ENCODE data around the gene TUBB3. TPM values are rescaled to one million over a fixed set of nuclear protein-coding genes. Genes with fewer than 3 reads are reported as not detected.

TUBB3 gene
- total RNA-seq, 2 donors from 2014 or later: 2.9 TPM; not detected in 1

DNA sequence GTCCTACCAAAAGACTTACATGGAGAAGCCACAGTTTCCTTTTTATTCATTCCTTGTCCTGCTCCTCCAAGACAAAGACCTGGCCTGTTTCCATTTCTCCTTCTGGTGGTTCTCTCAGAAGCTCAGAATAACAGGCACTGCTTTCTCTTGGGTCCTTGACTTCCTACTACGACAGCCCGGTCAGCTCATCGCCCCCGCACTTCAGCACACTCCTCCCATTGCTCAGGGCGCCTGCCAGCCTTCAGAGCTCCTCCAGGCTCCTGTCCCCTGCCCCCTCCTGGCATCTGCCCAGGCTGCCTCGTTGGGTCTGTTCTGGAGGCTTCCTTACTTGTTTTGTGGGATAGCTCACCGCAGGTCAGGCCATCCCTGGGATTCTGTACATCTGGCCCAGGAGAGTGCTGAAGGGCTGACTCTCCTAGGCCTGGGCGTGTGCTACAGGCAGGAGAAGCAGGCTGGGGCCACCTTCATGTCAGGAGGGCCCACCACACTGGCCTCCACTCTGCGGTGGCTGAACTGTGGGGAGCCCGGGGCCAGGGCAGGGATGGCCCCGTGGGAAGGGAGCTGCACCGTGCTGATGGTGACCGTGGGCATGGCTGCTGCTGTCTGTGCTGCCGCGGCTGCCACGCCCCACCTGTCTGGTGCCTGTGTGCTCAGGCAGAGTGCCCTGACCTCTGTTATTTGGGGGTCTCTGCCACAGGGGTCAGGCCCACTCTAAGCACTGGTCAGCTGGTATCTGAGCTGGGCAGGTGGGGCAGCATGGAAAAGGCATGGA is 32.1 kb upstream of the TUBB3 start:
- Histone ChIP-seq H3K27ac (no peak overlapping the region), H3K27me3 (no peaks in the 10 kb centered on the region), H3K4me1 (no peaks in the 10 kb centered on the region), H3K9me3 (no peaks in the 10 kb centered on the region), H3K36me3 (replicated peaks in 1 of 2; ENCODE audit: insufficient read depth in 1 of 2, low read depth in 2 of 2) (peaks cover 15 to 43% of the 10 kb centered on the region in 2 donors), H3K4me3 (no peak overlapping the region)
- 43 to 73% methylated on average over 6 to 16 of the region's 16 CpGs for WGBS, 2 donors
- TF ChIP-seq POLR2A (IDR thresholded peaks at IDR 0.05): no peak
- TF ChIP-seq, protein P1, sequence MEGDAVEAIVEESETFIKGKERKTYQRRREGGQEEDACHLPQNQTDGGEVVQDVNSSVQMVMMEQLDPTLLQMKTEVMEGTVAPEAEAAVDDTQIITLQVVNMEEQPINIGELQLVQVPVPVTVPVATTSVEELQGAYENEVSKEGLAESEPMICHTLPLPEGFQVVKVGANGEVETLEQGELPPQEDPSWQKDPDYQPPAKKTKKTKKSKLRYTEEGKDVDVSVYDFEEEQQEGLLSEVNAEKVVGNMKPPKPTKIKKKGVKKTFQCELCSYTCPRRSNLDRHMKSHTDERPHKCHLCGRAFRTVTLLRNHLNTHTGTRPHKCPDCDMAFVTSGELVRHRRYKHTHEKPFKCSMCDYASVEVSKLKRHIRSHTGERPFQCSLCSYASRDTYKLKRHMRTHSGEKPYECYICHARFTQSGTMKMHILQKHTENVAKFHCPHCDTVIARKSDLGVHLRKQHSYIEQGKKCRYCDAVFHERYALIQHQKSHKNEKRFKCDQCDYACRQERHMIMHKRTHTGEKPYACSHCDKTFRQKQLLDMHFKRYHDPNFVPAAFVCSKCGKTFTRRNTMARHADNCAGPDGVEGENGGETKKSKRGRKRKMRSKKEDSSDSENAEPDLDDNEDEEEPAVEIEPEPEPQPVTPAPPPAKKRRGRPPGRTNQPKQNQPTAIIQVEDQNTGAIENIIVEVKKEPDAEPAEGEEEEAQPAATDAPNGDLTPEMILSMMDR (IDR thresholded peaks at IDR 0.05): no peak
- no peak for ATAC-seq
- intact Hi-C loops (cut with DNase I): no loop called here
- peak in 2 of 4 donors; percentile 24 to 31 for DNase-seq

DNA sequence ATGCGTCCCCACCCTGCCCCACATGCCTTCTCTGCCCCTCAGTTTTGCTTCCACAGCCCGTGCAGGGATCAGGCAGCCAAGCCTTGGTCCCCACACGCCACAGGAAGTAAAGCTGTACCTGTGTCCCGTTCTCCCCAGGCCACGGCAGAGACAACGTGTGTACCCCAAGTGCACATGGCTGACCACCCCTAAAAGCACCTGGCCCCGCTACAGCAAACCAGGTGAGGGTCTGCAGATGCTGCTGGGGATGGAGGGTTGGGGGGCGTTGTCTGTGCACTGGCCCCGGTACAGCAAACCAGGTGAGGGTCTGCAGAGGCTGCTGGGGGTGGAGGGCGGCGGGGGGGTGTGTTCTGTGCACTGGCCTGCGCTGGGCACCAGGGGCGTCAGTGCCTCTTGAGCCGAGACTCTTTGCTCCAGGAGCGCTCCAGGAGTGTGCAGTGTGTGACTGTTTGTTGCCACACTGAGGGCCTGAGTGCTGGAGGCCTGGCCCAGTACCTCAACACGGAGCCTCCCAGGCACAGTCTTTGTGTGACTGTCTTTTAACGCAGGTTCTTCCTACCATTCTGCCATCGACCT is 31.0 kb upstream of the TUBB3 start:
- DNase-seq: no peak
- no peaks in the 10 kb centered on the region for H3K27me3 ChIP-seq
- no peak for ATAC-seq
- H3K36me3 ChIP-seq (replicated peaks in 1 of 2; ENCODE audit: insufficient read depth in 1 of 2, low read depth in 2 of 2): peaks cover 11 to 35% of the 10 kb centered on the region in 2 donors
- no peak for TF ChIP-seq POLR2A (IDR thresholded peaks at IDR 0.05)
- TF ChIP-seq, protein P1 (IDR thresholded peaks at IDR 0.05): no peak
- no peak overlapping the region for H3K4me3 ChIP-seq
- H3K27ac ChIP-seq: no peak overlapping the region
- intact Hi-C loops (cut with DNase I): no loop called here
- H3K9me3 ChIP-seq: no peaks in the 10 kb centered on the region
- no peaks in the 10 kb centered on the region for H3K4me1 ChIP-seq
- 93% methylated on average over 14 to 16 of the region's 18 CpGs for WGBS, 2 donors

DNA sequence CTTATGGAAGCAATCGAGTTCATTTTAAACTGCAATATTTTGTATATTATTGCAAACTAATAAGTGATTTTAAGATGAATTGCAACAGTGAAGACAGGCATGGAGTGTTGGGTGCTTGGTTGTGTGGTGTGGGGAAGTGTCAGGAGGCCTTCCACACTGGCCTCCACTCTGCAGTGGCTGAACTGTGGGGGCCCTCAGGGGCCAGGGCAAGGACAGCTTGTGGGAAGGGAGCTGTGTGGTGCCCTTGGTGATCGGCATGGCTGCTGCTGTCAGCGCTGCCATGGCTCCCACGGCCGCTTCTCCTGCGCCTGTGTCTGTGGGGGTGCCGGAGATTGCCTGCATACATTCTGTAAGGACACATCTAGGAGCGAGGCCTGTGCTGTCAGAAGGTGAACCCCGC is 30.5 kb upstream of the TUBB3 start:
- no peak for ATAC-seq

DNA sequence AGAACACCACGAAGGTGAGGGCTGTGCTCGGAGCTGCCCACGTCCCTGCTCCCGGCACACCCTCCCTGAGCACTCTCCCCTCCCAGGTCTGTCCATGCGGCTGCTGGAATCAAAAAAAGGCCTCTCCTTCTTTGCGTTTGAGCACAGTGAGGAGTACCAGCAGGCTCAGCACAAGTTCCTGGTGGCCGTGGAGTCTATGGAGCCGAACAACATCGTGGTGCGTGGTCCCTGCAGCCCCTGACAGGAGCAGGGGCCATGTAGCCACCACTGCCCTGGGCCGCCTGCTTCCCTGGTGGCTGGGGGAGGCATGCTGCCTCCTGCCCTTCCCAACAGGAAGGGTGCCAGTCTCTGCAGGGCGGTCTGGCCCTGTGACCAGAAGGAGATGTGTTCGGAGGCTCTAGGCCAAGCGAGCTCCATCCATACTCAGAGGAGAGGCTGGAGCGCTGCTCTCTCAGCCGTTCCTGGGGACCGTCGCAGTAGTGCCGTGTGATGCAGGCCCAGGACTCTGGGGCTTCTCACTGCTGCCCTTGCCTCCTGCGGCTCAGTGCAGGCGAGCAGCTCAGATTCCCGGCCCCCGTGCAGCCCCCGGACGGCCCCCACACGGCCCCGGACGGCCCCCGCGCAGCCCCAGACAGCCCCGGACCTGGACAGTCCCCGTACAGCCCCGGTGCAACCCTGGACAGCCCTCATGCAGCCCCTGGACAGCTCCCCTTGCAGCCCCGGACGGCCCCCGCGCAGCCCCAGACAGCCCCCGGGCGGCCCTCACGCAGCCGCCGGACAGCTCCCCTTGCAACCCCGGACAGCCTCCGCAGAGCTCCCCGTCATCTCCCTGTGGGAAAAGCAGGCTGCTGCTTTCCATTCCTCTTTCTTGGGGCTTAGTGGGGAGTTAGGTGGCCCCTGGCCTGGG is 29.2 kb upstream of the TUBB3 start:
- Histone ChIP-seq H3K36me3 (replicated peaks in 1 of 2; ENCODE audit: insufficient read depth in 1 of 2, low read depth in 2 of 2) (peaks cover 10 to 37% of the 10 kb centered on the region in 2 donors), H3K9me3 (no peaks in the 10 kb centered on the region), H3K27ac (no peak overlapping the region), H3K4me3 (no peak overlapping the region), H3K27me3 (no peaks in the 10 kb centered on the region), H3K4me1 (no peaks in the 10 kb centered on the region)
- TF ChIP-seq, protein P1 (IDR thresholded peaks at IDR 0.05): no peak
- no peak for TF ChIP-seq POLR2A (IDR thresholded peaks at IDR 0.05)
- no peak for ATAC-seq
- DNase-seq: no peak
- intact Hi-C loops (cut with DNase I): no loop called here
- 96% methylated on average over 12 to 40 of the region's 45 CpGs for WGBS, 2 donors

More for the DNA sequence above, 30.5 kb upstream of the TUBB3 start:
- no peak for DNase-seq
- H3K27ac ChIP-seq: no peak overlapping the region
- H3K4me3 ChIP-seq: no peak overlapping the region
- no peaks in the 10 kb centered on the region for H3K9me3 ChIP-seq
- TF ChIP-seq, protein P1 (IDR thresholded peaks at IDR 0.05): no peak
- TF ChIP-seq POLR2A (IDR thresholded peaks at IDR 0.05): no peak
- H3K27me3 ChIP-seq: no peaks in the 10 kb centered on the region
- peaks cover 10 to 32% of the 10 kb centered on the region in 2 donors for H3K36me3 ChIP-seq (replicated peaks in 1 of 2; ENCODE audit: insufficient read depth in 1 of 2, low read depth in 2 of 2)
- intact Hi-C loops (cut with DNase I): no loop called here
- WGBS, 2 donors: 92 to 95% methylated on average over 5 to 9 of the region's 9 CpGs
- H3K4me1 ChIP-seq: no peaks in the 10 kb centered on the region
